Rectal smooth muscle tissue (tissue), 1 donor: ENCODE measurements around the gene APC.

Experiments
- H3K27ac ChIP-seq: one replicate; pipeline ENCODE4 v1.7.0; 2013; ENCODE audit warnings: low read depth, low read length, inconsistent platforms
- H3K27me3 ChIP-seq: one replicate; pipeline ENCODE4 v1.7.0; 2013; ENCODE audit warnings: low read length; ENCODE audit not compliant: control insufficient read depth, insufficient read depth
- H3K36me3 ChIP-seq: one replicate; pipeline ENCODE4 v1.7.0; 2013; ENCODE audit warnings: low read length; ENCODE audit not compliant: control insufficient read depth, insufficient read depth
- H3K4me1 ChIP-seq: one replicate; pipeline ENCODE4 v1.7.0; 2013; ENCODE audit warnings: low read length; ENCODE audit not compliant: control insufficient read depth, insufficient read depth
- H3K4me3 ChIP-seq: one replicate; pipeline ENCODE4 v1.7.0; 2013; ENCODE audit warnings: low read length
- H3K9ac ChIP-seq: one replicate; pipeline ENCODE4 v1.7.0; 2013; ENCODE audit warnings: low read length

Gene APC

DNA sequence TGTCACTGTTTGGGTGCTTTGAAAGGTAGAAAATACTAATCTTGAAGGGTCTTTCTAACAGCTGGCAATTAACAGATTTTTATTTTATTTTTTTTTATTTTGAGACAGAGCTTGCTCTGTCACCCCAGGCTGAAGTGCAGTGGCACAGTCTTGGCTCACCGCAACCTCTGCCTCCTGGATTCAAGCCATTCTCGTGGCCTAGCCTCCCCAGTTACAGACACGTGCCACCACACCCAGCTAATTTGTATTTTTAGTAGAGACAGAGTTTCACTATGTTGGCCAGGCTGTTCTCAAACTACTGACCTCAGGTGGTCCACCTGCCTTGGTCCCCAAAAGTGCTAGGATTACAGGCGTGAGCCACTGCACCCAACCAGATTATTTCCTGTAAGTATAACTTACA lies 12.8 kb upstream of the APC start:
- H3K36me3 ChIP-seq = no peaks in the 10 kb centered on the region
- H3K4me3 ChIP-seq = no peak overlapping the region
- no peaks in the 10 kb centered on the region for H3K27me3 ChIP-seq
- no peak overlapping the region for H3K27ac ChIP-seq
- no peaks in the 10 kb centered on the region for H3K4me1 ChIP-seq
- no peak overlapping the region for H3K9ac ChIP-seq

DNA sequence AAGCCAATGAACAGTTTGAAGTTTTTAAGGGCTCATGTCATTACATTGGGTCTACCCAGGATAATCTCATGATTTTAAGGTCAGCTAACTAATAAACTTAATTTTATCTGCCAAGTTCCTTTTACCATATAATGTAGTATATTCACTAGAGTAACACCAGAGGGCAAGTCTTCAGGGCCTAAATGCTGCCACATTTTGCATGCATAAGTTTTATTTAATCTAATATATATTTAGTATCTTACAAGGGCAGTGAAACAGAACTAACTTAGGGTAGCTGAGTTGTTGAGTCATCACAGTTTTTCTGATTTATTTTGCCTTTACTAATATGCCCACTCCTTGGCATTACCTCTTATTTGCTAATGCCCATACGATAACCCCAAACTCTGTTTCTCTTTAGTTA lies 8.1 kb upstream of the APC start:
- no peak overlapping the region for H3K4me3 ChIP-seq
- no peak overlapping the region for H3K9ac ChIP-seq
- no peaks in the 10 kb centered on the region for H3K4me1 ChIP-seq
- H3K27me3 ChIP-seq = no peaks in the 10 kb centered on the region
- no peak overlapping the region for H3K27ac ChIP-seq
- no peaks in the 10 kb centered on the region for H3K36me3 ChIP-seq

GRCh38 chr5:112732131-112732530 lies 5.6 kb upstream of the APC start:
- Histone ChIP-seq H3K27me3 (no peaks in the 10 kb centered on the region), H3K4me1 (no peaks in the 10 kb centered on the region)

GRCh38 chr5:112733586-112733985 lies 4.1 kb upstream of the APC start:
- H3K27ac ChIP-seq = no peak overlapping the region
- peaks cover 4% of the 10 kb centered on the region for H3K4me1 ChIP-seq
- H3K4me3 ChIP-seq = no peak overlapping the region
- H3K27me3 ChIP-seq = no peaks in the 10 kb centered on the region
- H3K9ac ChIP-seq = no peak overlapping the region
- H3K36me3 ChIP-seq = no peaks in the 10 kb centered on the region

More at GRCh38 chr5:112732131-112732530, 5.6 kb upstream of the APC start:
- Histone ChIP-seq H3K27ac (no peak overlapping the region), H3K36me3 (no peaks in the 10 kb centered on the region), H3K9ac (no peak overlapping the region), H3K4me3 (no peak overlapping the region)

- peaks cover 4% of the 10 kb centered on the region for H3K4me1 ChIP-seq
- H3K27me3 ChIP-seq = no peaks in the 10 kb centered on the region
- H3K36me3 ChIP-seq = no peaks in the 10 kb centered on the region
- H3K9ac ChIP-seq = no peak overlapping the region
- no peak overlapping the region for H3K27ac ChIP-seq
- H3K4me3 ChIP-seq = no peak overlapping the region
Measured at GRCh38 chr5:112734597-112734996, 3.1 kb upstream of the APC start.

DNA sequence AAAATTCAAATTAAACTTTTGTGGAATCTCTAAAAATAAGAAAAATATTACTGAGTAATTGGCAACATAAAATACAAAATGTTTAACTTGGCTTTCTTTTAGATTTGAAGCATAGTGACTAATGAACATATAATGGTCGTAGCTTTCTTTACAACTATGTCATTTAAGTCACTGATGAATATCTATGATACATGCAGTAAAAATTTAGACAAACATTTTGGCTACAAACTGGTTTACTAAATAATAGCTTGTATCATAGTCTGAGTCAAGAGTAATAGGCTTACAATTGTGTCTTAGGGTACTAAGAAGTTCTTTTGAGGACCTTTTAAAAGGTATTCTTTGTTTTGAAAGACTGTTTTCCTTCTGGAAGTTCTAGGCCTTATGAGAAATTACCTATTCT lies 2.0 kb upstream of the APC start:
- H3K27ac ChIP-seq = no peak overlapping the region
- no peaks in the 10 kb centered on the region for H3K27me3 ChIP-seq

DNA sequence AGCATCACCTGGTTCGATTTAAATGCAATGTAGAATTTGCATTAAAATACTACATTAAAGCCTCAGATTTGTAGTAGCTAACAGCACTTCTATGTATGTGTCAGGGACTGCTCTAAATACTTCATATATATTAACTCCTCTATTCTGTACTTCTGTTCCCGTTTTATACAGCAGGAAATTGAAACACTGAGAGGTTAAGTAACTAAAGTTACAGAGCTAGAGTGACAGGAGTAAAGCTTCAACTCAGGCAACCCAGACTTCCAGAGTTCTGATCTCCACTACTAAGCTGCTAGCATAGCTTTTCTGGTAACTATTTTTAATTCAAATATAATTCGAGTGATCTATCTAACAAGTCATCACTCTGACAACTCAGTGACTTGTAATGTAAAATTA lies 619 bp upstream of the APC start:
- H3K27ac ChIP-seq = no peak overlapping the region
- H3K9ac ChIP-seq = no peak overlapping the region
- no peaks in the 10 kb centered on the region for H3K27me3 ChIP-seq
- peak overlapping the region; percentile 88 for H3K4me3 ChIP-seq
- H3K36me3 ChIP-seq = no peaks in the 10 kb centered on the region
- H3K4me1 ChIP-seq = peaks cover 4% of the 10 kb centered on the region

More for the DNA sequence above, 2.0 kb upstream of the APC start:
- Histone ChIP-seq H3K4me3 (no peak overlapping the region), H3K9ac (no peak overlapping the region), H3K36me3 (no peaks in the 10 kb centered on the region), H3K4me1 (peaks cover 4% of the 10 kb centered on the region)

GRCh38 chr5:112738191-112738560 lies 491 bp downstream of the APC start:
- Histone ChIP-seq H3K4me1 (peaks cover 4% of the 10 kb centered on the region), H3K9ac (no peak overlapping the region), H3K36me3 (no peaks in the 10 kb centered on the region), H3K4me3 (peak overlapping the region; percentile 88), H3K27me3 (no peaks in the 10 kb centered on the region), H3K27ac (peak overlapping the region; percentile 25)

GRCh38 chr5:112742424-112742823 lies 4.7 kb downstream of the APC start:
- no peak overlapping the region for H3K27ac ChIP-seq
- H3K9ac ChIP-seq = no peak overlapping the region
- peaks cover 4% of the 10 kb centered on the region for H3K4me1 ChIP-seq
- no peaks in the 10 kb centered on the region for H3K36me3 ChIP-seq
- no peak overlapping the region for H3K4me3 ChIP-seq
- H3K27me3 ChIP-seq = no peaks in the 10 kb centered on the region

- Histone ChIP-seq H3K36me3 (no peaks in the 10 kb centered on the region), H3K27ac (no peak overlapping the region), H3K27me3 (no peaks in the 10 kb centered on the region)
Measured at GRCh38 chr5:112743631-112744030, 5.9 kb downstream of the APC start.

DNA sequence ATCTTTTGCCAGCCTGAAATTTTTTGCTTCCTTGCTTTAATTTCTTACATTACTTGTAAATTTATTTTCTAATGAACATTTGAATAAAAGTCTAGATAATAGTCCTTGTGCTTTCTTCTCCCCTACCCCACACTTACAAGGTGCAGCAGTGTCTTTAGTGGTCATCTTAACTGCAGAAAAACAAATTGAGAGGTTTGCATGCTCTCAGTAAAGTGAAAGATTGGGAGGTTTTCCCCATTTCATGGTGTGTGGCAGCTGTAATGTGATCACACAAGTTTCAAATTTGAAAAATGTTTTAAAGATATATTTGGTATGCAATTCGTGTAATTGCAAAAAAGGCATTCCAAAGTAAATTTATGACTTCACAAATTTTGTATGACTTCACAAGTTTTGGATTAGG lies 14.7 kb downstream of the APC start:
- Histone ChIP-seq H3K27me3 (no peaks in the 10 kb centered on the region), H3K27ac (no peak overlapping the region), H3K9ac (no peak overlapping the region), H3K36me3 (no peaks in the 10 kb centered on the region), H3K4me3 (no peak overlapping the region), H3K4me1 (peaks cover 1% of the 10 kb centered on the region)

More at GRCh38 chr5:112743631-112744030, 5.9 kb downstream of the APC start:
- Histone ChIP-seq H3K9ac (no peak overlapping the region), H3K4me1 (no peaks in the 10 kb centered on the region), H3K4me3 (no peak overlapping the region)

GRCh38 chr5:112755703-112756102 lies 18.0 kb downstream of the APC start:
- H3K4me1 ChIP-seq = peaks cover 3% of the 10 kb centered on the region
- H3K4me3 ChIP-seq = no peak overlapping the region
- no peaks in the 10 kb centered on the region for H3K27me3 ChIP-seq
- no peaks in the 10 kb centered on the region for H3K36me3 ChIP-seq
- no peak overlapping the region for H3K9ac ChIP-seq
- H3K27ac ChIP-seq = no peak overlapping the region

DNA sequence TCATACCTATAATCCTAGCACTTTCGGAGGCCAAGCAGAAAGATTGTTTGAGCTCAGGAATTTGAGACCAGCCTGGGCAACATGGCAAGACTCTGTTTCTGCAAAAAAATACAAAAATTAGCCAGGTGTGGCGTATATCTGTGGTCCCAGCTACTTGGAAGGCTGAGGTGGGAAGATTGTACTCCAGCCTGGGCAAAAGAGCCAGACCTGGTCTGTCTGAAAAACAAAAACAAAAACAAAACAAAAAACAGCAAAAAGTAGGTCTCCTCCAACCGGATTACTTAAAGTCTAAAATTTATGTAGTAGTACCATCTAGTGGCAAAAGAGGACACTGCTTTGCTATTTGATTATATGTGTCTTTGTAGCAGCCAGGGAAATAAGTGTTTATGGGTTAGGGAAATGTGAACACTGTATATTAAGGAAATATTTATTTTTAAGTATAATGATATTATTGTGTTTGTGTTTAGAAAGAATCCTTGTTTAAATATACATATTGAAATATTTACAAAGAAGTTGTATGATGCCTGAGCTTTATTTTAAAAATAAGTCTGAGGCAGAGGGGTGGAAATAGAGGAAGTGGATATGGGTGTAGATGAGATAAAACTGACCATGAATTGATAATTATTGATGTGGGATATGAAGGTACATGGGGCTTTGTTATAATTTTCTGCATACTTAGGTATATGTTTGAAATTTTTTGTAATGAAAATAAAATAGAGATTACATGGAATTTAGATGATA lies 20.0 kb downstream of the APC start:
- no peak overlapping the region for H3K27ac ChIP-seq

More for the DNA sequence above, 20.0 kb downstream of the APC start:
- Histone ChIP-seq H3K9ac (no peak overlapping the region), H3K27me3 (no peaks in the 10 kb centered on the region), H3K36me3 (no peaks in the 10 kb centered on the region), H3K4me3 (no peak overlapping the region), H3K4me1 (peaks cover 3% of the 10 kb centered on the region)
